GM12892 (cell line): ENCODE data around the gene APBB1IP.

Source experiments
- POLR2A ChIP-seq: IDR thresholded peaks from 2 replicates; pipeline ENCODE4 v1.6.1; 2011; ENCODE audit warnings: low read depth, low read length, control low read depth
- POLR2AphosphoS5 ChIP-seq: IDR thresholded peaks from 2 replicates; pipeline ENCODE4 v1.6.1; 2011; ENCODE audit warnings: low read depth, low read length, control low read depth

GRCh38 chr10:26555719-26556368 is 117.7 kb downstream of the APBB1IP start:
- no peak for TF ChIP-seq POLR2AphosphoS5
- TF ChIP-seq POLR2A: no peak
